GM23338 (cell line): ENCODE results near the gene TBC1D3G. TPM values are rescaled to one million over a fixed set of nuclear protein-coding genes. Genes with fewer than 3 reads are reported as not detected.
"Not testable (repeated sequence)": the region's sequence is repeated elsewhere in the genome, so short reads cannot be mapped to it uniquely, and the experiment has no call there.

Experiments used
- ATAC-seq: fragments of 200-7000 bp; cut with Tn5 transposase; 3 replicates; pipeline ENCODE4 v1.9.1; 2020
- DNase-seq: peaks from one replicate; pipeline ENCODE4 v3.0.0-alpha.2; 2015; ENCODE audit warnings: low spot score
- H2AFZ ChIP-seq: fragments of 200-600 bp; sonication (generic); 2 replicates; pipeline ENCODE4 v1.8.0; 2016; ENCODE audit warnings: antibody characterized with exemption, mild to moderate bottlenecking, moderate library complexity
- H3F3A ChIP-seq: fragments of 200-600 bp; sonication (generic); replicated peaks from 2 replicates; pipeline ENCODE4 v1.8.0; 2017; ENCODE audit warnings: antibody characterized with exemption, mixed run types, low read depth
- H3K27ac ChIP-seq: fragments of 200-600 bp; sonication (generic); 2 replicates; pipeline ENCODE4 v1.6.1; 2016; ENCODE audit warnings: low read depth
- H3K27me3 ChIP-seq: fragments of 200-600 bp; sonication (generic); 2 replicates; pipeline ENCODE4 v1.8.0; 2016; ENCODE audit warnings: mild to moderate bottlenecking, mixed run types, moderate library complexity; ENCODE audit not compliant: insufficient read depth
- H3K36me3 ChIP-seq: fragments of 200-600 bp; sonication (generic); 2 replicates; pipeline ENCODE4 v1.8.0; 2016; ENCODE audit warnings: mild to moderate bottlenecking; ENCODE audit not compliant: insufficient read depth
- H3K4me1 ChIP-seq: fragments of 200-600 bp; sonication (generic); 2 replicates; pipeline ENCODE4 v1.8.0; 2016; ENCODE audit warnings: mild to moderate bottlenecking, moderate library complexity; ENCODE audit not compliant: insufficient read depth
- H3K4me2 ChIP-seq: fragments of 200-600 bp; sonication (generic); 2 replicates; pipeline ENCODE4 v1.7.1; 2017; ENCODE audit warnings: mixed run types
- H3K4me3 ChIP-seq: fragments of 200-600 bp; sonication (generic); 2 replicates; pipeline ENCODE4 v1.6.1; 2016; ENCODE audit warnings: mixed run types
- H3K79me2 ChIP-seq: fragments of 200-600 bp; sonication (generic); replicated peaks from 2 replicates; pipeline ENCODE4 v1.8.0; 2017; ENCODE audit warnings: mild to moderate bottlenecking; ENCODE audit not compliant: insufficient read depth
- H3K9me2 ChIP-seq: fragments of 200-600 bp; sonication (generic); 2 replicates; pipeline ENCODE4 v1.8.0; 2017; ENCODE audit not compliant: insufficient read depth
- H4K20me1 ChIP-seq: fragments of 200-600 bp; sonication (generic); replicated peaks from 2 replicates; pipeline ENCODE4 v1.8.0; 2017; ENCODE audit warnings: mild to moderate bottlenecking; ENCODE audit not compliant: insufficient read depth
- H3K27ac Mint-ChIP-seq: 2 replicates; pipeline ENCODE4 v1.8.0; 2020; ENCODE audit warnings: inconsistent platforms, mild to moderate bottlenecking, moderate library complexity, mixed read lengths
- H3K27me3 Mint-ChIP-seq: 3 replicates; pipeline ENCODE4 v1.8.0; 2022; ENCODE audit warnings: low read depth, mild to moderate bottlenecking, moderate library complexity, mixed read lengths, inconsistent platforms; ENCODE audit not compliant: insufficient read depth, poor library complexity
- H3K36me3 Mint-ChIP-seq: 3 replicates; pipeline ENCODE4 v1.8.0; 2021; ENCODE audit warnings: low read depth, mild to moderate bottlenecking, inconsistent platforms, moderate library complexity, mixed read lengths
- H3K4me1 Mint-ChIP-seq: 3 replicates; pipeline ENCODE4 v1.8.0; 2020; ENCODE audit warnings: mild to moderate bottlenecking, inconsistent platforms, mixed read lengths
- H3K4me3 Mint-ChIP-seq: 3 replicates; pipeline ENCODE4 v1.8.0; 2021; ENCODE audit warnings: moderate library complexity, mild to moderate bottlenecking, inconsistent platforms, mixed read lengths
- H3K9me3 Mint-ChIP-seq: 3 replicates; pipeline ENCODE4 v1.8.0; 2020; ENCODE audit warnings: moderate library complexity, mild to moderate bottlenecking, inconsistent platforms, mixed read lengths
- polyA plus RNA-seq: library from polyadenylated mRNA; unstranded; fragments of >200 nt; fragmentation: Nextera tagmentation; extraction: Ambion mirVana; gene quantifications from 2 replicates; pipeline ENCODE4 v1.2.1, GENCODE V29; 2016
- small RNA-seq: library from RNA; depleted of rRNA; stranded (forward); fragments of <200 nt; gene quantifications from one replicate; pipeline ENCODE3, GENCODE V24; 2014; ENCODE audit warnings: low replicate concordance
- total RNA-seq: library from RNA; depleted of rRNA; stranded (reverse); fragments of >200 nt; shearing (Covaris generic); gene quantifications from 2 replicates; pipeline ENCODE4 v1.2.3, GENCODE V29; 2014; rRNA removed

Gene TBC1D3G
- total and polyA plus RNA-seq, 2 experiments from 2014 or later = not detected

- not testable (repeated sequence) for ATAC-seq, H3K36me3 Mint-ChIP-seq, H3K27me3 ChIP-seq, H3K27ac Mint-ChIP-seq, H3K9me2 ChIP-seq, H3K79me2 ChIP-seq, H3K4me1 Mint-ChIP-seq, H3K4me3 Mint-ChIP-seq, H3K27ac ChIP-seq, H3K9me3 Mint-ChIP-seq, H3K27me3 Mint-ChIP-seq, H3K4me3 ChIP-seq, H3K4me1 ChIP-seq, H3K36me3 ChIP-seq, H3F3A ChIP-seq, H4K20me1 ChIP-seq, H3K4me2 ChIP-seq, DNase-seq, H2AFZ ChIP-seq
These were observed 52.3 kb downstream of the TBC1D3G start for GRCh38 chr17:36375938-36376337.

Small RNA genes within 50 kb of the gene (small RNA-seq; reads per million reads assigned to genes)
- gene RF00019 = not detected

Other genes with a start within 250 kb of the TBC1D3G start
- not detected in 2 replicates for gene CCL3, start 233.7 kb upstream of the TBC1D3G start, total RNA-seq
- 0.40 TPM in 1 of 2 replicates, not detected in the other for gene CCL3, start 233.7 kb upstream of the TBC1D3G start, polyA plus RNA-seq
- gene CCL4, start 220.1 kb upstream of the TBC1D3G start, total RNA-seq = not detected in 2 replicates
- not detected in 2 replicates for gene CCL4, start 220.1 kb upstream of the TBC1D3G start, polyA plus RNA-seq
- gene TBC1D3B, start 147.2 kb upstream of the TBC1D3G start, total RNA-seq = 0.54 and 1.3 TPM in 2 replicates
- 0.80 and 0.95 TPM in 2 replicates for gene TBC1D3B, start 147.2 kb upstream of the TBC1D3G start, polyA plus RNA-seq
- gene CCL3L1, start 127.1 kb upstream of the TBC1D3G start, total RNA-seq = not detected in 2 replicates
- 0.59 and 0.70 TPM in 2 replicates for gene CCL3L1, start 127.1 kb upstream of the TBC1D3G start, polyA plus RNA-seq
- gene CCL4L2, start 112.8 kb upstream of the TBC1D3G start, total RNA-seq = not detected in 2 replicates
- not detected in 2 replicates for gene CCL4L2, start 112.8 kb upstream of the TBC1D3G start, polyA plus RNA-seq
- gene TBC1D3I, start 59.3 kb upstream of the TBC1D3G start, total RNA-seq = 0.62 TPM in 1 of 2 replicates, not detected in the other
- gene TBC1D3I, start 59.3 kb upstream of the TBC1D3G start, polyA plus RNA-seq = 0.11 TPM in 1 of 2 replicates, not detected in the other
- not detected in 2 replicates for gene TBC1D3H, start 64.6 kb downstream of the TBC1D3G start, total RNA-seq
- not detected in 2 replicates for gene TBC1D3H, start 64.6 kb downstream of the TBC1D3G start, polyA plus RNA-seq
- gene ZNHIT3, start 162.8 kb downstream of the TBC1D3G start, total RNA-seq = 50.5 and 81.9 TPM in 2 replicates
- 128 and 137 TPM in 2 replicates for gene ZNHIT3, start 162.8 kb downstream of the TBC1D3G start, polyA plus RNA-seq
- gene MYO19, start 211.0 kb downstream of the TBC1D3G start, total RNA-seq = 129 and 150 TPM in 2 replicates
- gene MYO19, start 211.0 kb downstream of the TBC1D3G start, polyA plus RNA-seq = 34.9 and 37.9 TPM in 2 replicates
- gene PIGW, start 211.1 kb downstream of the TBC1D3G start, total RNA-seq = 15.8 and 17.2 TPM in 2 replicates
- gene PIGW, start 211.1 kb downstream of the TBC1D3G start, polyA plus RNA-seq = 5.5 and 8.0 TPM in 2 replicates
- gene GGNBP2, start 221.0 kb downstream of the TBC1D3G start, total RNA-seq = 37.9 and 41.2 TPM in 2 replicates
- 32.0 and 40.7 TPM in 2 replicates for gene GGNBP2, start 221.0 kb downstream of the TBC1D3G start, polyA plus RNA-seq